ENCODE results near the gene NRP2.

GRCh38 chr2:205680903-205681302 is 1.4 kb upstream of the NRP2 start:
- TF ChIP-seq ZNF565 (CRISPR knock-in tag; conservative IDR thresholded peaks at IDR 0.05; ENCODE audit: low read depth), result no peak
- TF ChIP-seq OSR1 (CRISPR knock-in tag; IDR thresholded peaks at IDR 0.05), result no peak
- no peak for TF ChIP-seq ZFP30 (CRISPR knock-in tag; IDR thresholded peaks at IDR 0.05)
- no peak for TF ChIP-seq BACH2 (CRISPR knock-in tag; IDR thresholded peaks at IDR 0.05; ENCODE audit: borderline replicate concordance)
- no peak for TF ChIP-seq ARNTL (CRISPR knock-in tag; IDR thresholded peaks at IDR 0.05; ENCODE audit: borderline replicate concordance, low read depth)
- no peak for TF ChIP-seq PPARA (CRISPR knock-in tag; IDR thresholded peaks at IDR 0.05; ENCODE audit: borderline replicate concordance)
- TF ChIP-seq PATZ1 (CRISPR knock-in tag; IDR thresholded peaks at IDR 0.05; ENCODE audit: borderline replicate concordance), result no peak
- TF ChIP-seq CREB5 (CRISPR knock-in tag; IDR thresholded peaks at IDR 0.05; ENCODE audit: low read depth), result no peak
- no peak for TF ChIP-seq CSRNP3 (CRISPR knock-in tag; IDR thresholded peaks at IDR 0.05)
- TF ChIP-seq TCF4 (CRISPR knock-in tag; IDR thresholded peaks at IDR 0.05; ENCODE audit: borderline replicate concordance), result no peak
